Suprapubic skin (tissue), 4 donors: Measurements from ENCODE around the gene C2orf49.

ENCODE experiments used
- POLR2A ChIP-seq, 2 donors: fragments of 450-650 bp; IDR thresholded peaks; one replicate each; pipeline ENCODE4 v1.6.1; 2017; ENCODE audit warnings: antibody characterized with exemption in 2 of 2, mild to moderate bottlenecking in 2 of 2, moderate library complexity in 2 of 2
- POLR2AphosphoS5 ChIP-seq, 3 donors: sonication (generic); formaldehyde crosslinking; IDR thresholded peaks; one replicate each; pipeline ENCODE4 v1.6.1; 2017; ENCODE audit warnings: antibody characterized with exemption in 3 of 3
- TF ChIP-seq, protein P1 (sequence below), 2 donors: fragments of 200-600 bp in 1 of 2; fragments of 450-650 bp in 1 of 2; sonication (generic) in 1 of 2; IDR thresholded peaks; one replicate each; pipeline ENCODE4 v1.5.1; 2016 to 2019; ENCODE audit warnings: antibody characterized with exemption in 2 of 2, mild to moderate bottlenecking in 1 of 2, moderate library complexity in 1 of 2

DNA sequence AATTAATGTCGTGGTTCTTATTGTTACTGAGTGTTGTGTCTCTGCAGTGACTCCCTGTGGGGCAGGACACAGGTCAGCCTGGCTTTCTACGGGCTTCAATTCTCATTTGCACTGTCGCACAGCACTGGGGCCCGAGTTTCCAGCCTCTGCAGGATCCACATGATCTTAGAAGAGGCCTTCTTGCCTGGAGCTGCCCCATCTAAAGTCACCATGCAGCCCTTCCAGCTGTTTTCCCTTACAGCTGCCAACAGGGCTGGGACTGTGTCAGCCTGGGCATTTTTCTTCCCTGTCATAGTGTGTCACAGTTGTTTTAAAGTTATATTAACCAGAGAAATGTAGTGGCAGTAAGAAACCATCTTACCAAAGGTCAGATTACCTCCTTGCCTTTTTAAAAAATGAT is 34.5 kb downstream of the C2orf49 start:
- no peak for TF ChIP-seq POLR2A (IDR thresholded peaks at IDR 0.05)
- TF ChIP-seq, protein P1, sequence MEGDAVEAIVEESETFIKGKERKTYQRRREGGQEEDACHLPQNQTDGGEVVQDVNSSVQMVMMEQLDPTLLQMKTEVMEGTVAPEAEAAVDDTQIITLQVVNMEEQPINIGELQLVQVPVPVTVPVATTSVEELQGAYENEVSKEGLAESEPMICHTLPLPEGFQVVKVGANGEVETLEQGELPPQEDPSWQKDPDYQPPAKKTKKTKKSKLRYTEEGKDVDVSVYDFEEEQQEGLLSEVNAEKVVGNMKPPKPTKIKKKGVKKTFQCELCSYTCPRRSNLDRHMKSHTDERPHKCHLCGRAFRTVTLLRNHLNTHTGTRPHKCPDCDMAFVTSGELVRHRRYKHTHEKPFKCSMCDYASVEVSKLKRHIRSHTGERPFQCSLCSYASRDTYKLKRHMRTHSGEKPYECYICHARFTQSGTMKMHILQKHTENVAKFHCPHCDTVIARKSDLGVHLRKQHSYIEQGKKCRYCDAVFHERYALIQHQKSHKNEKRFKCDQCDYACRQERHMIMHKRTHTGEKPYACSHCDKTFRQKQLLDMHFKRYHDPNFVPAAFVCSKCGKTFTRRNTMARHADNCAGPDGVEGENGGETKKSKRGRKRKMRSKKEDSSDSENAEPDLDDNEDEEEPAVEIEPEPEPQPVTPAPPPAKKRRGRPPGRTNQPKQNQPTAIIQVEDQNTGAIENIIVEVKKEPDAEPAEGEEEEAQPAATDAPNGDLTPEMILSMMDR (IDR thresholded peaks at IDR 0.05) = no peak
- no peak for TF ChIP-seq POLR2AphosphoS5 (IDR thresholded peaks at IDR 0.05)
